Activated T-cell treated with anti-CD3 and anti-CD28 coated beads, Interleukin-2, amount 50 U/mL, for 24 hours (primary cell): ENCODE results near the gene PTCRA.
A peak's percentile ranks its signal among the peaks of the same experiment; 100 is the strongest.

ENCODE experiments used
- DNase-seq: peaks from one replicate; pipeline ENCODE4 v3.0.0-alpha.2; 2020
- H3K27ac Mint-ChIP-seq: 2 replicates; pipeline ENCODE4 v1.8.0; 2020; ENCODE audit warnings: mild to moderate bottlenecking, mixed read lengths
- H3K27me3 Mint-ChIP-seq: 2 replicates; pipeline ENCODE4 v1.8.0; 2020; ENCODE audit warnings: mixed read lengths
- H3K36me3 Mint-ChIP-seq: 2 replicates; pipeline ENCODE4 v1.8.0; 2020; ENCODE audit warnings: low read depth, mixed read lengths
- H3K4me1 Mint-ChIP-seq: 2 replicates; pipeline ENCODE4 v1.8.0; 2020; ENCODE audit warnings: low read depth, mixed read lengths
- H3K4me3 Mint-ChIP-seq: 2 replicates; pipeline ENCODE4 v1.8.0; 2020; ENCODE audit warnings: mild to moderate bottlenecking, moderate library complexity, mixed read lengths
- H3K9me3 Mint-ChIP-seq: 2 replicates; pipeline ENCODE4 v1.8.0; 2020; ENCODE audit warnings: mixed read lengths

Gene PTCRA

DNA sequence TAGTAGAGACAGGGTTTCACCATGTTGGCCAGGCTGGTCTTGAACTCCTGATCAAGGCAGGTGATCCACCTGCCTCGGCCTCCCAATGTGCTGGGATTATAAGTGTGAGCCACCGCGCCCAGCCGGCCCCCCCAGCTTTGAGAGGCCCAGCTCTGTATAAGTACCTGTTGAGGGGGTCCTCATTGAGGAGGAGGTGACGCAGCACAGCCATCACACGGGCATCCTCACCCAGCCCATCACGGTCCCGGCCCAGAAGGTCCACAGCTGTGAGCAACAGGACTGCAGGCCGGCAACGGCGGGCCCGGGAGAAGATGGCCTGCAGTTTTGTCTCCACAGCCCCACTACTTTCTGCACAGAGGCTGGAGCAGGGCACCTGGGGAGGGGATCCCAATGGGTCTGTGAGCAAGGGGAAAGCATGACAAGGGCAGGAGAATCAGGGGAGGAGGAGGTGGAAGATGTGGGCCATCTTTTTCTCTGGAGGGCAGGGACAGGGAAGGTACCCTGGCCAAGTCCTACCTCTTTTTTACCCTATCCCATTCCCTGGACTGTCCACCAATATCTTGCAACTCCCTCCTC lies 52.4 kb downstream of the PTCRA start:
- Mint-ChIP-seq H3K36me3 (peaks cover 38% of the 10 kb centered on the region), H3K4me1 (peaks cover 12% of the 10 kb centered on the region), H3K27ac (no peak overlapping the region), H3K4me3 (no peak overlapping the region), H3K27me3 (no peaks in the 10 kb centered on the region), H3K9me3 (no peaks in the 10 kb centered on the region)
- DNase-seq = no peak

GRCh38 chr6:42968783-42969182 lies 52.9 kb downstream of the PTCRA start:
- Mint-ChIP-seq H3K4me1 (peaks cover 12% of the 10 kb centered on the region), H3K27ac (no peak overlapping the region), H3K36me3 (peaks cover 40% of the 10 kb centered on the region)

DNA sequence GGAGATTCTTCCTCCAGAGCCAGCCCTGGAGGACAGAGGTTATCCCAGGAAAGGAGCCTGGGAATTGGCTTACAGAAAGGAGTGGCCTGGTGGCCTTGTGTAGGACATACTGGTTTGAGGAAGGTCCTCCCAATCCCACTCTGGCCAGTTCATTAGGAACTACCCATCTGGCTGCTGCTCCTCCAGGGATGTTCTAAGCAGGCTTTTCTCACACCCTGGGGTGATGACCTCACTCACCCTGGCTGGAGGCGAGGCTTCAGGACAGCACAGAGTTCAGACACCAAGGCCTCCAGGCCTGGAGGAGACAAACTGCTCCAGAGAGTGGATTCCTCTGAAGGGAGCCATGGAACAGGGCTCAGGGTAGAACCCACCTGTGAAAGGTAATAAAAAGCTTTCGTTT lies 53.6 kb downstream of the PTCRA start:
- Mint-ChIP-seq H3K4me3 (no peak overlapping the region), H3K4me1 (peaks cover 14% of the 10 kb centered on the region), H3K27me3 (no peaks in the 10 kb centered on the region), H3K27ac (no peak overlapping the region), H3K36me3 (peaks cover 41% of the 10 kb centered on the region), H3K9me3 (no peaks in the 10 kb centered on the region)
- no peak for DNase-seq

More at GRCh38 chr6:42968783-42969182, 52.9 kb downstream of the PTCRA start:
- DNase-seq = no peak
- Mint-ChIP-seq H3K9me3 (no peaks in the 10 kb centered on the region), H3K4me3 (no peak overlapping the region), H3K27me3 (no peaks in the 10 kb centered on the region)

- no peak overlapping the region for H3K4me3 Mint-ChIP-seq
- H3K9me3 Mint-ChIP-seq = no peaks in the 10 kb centered on the region
- no peak for DNase-seq
- no peaks in the 10 kb centered on the region for H3K27me3 Mint-ChIP-seq
- H3K4me1 Mint-ChIP-seq = peaks cover 19% of the 10 kb centered on the region
- H3K36me3 Mint-ChIP-seq = peaks cover 40% of the 10 kb centered on the region
- H3K27ac Mint-ChIP-seq = no peak overlapping the region
Measured at GRCh38 chr6:42969934-42970333, 54.1 kb downstream of the PTCRA start.

DNA sequence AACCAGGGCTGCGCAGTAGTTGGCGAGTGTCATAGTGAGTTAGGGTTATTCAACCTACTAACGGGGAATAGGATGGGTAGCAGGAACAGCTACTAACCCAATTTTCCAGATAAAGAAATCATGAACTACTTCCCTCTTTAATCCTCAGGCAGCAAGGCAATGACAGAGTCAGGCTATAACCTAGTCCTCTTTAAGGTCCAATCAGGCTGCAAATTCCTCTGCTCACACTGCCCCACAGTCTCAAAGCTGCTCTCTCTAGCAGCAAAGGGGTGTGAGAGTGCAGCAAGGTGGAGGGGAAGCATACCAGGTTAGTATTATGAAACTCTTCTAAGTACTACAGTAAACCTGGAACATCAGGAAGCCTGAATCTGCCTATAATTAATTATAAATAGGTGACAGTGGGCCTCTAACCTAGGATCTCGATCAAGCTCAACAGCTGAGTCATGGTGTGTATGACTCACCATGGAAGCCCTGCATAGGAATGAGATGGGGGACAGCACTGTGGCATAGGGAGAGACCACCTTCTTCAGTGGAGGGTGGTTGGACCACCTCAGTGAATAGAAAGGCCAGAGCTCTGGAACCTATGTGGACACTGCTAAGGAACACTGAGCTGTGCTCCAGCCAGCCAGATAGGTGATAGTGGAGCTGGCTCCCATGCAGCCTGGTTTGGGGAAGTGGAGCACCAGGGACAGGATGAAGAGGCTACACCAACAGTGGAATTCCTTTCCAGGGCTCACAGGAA lies 55.2 kb downstream of the PTCRA start:
- no peak for DNase-seq
- Mint-ChIP-seq H3K27me3 (no peaks in the 10 kb centered on the region), H3K27ac (peak overlapping the region; percentile 41)

GRCh38 chr6:42971746-42972327 lies 56.0 kb downstream of the PTCRA start:
- DNase-seq = no peak
- H3K4me1 Mint-ChIP-seq = peaks cover 32% of the 10 kb centered on the region
- peak overlapping the region; percentile 41 for H3K27ac Mint-ChIP-seq
- H3K27me3 Mint-ChIP-seq = no peaks in the 10 kb centered on the region
- no peaks in the 10 kb centered on the region for H3K9me3 Mint-ChIP-seq
- no peak overlapping the region for H3K4me3 Mint-ChIP-seq
- peaks cover 41% of the 10 kb centered on the region for H3K36me3 Mint-ChIP-seq

More for the DNA sequence above, 55.2 kb downstream of the PTCRA start:
- Mint-ChIP-seq H3K9me3 (no peaks in the 10 kb centered on the region), H3K4me1 (peaks cover 24% of the 10 kb centered on the region), H3K36me3 (peaks cover 40% of the 10 kb centered on the region), H3K4me3 (no peak overlapping the region)

DNA sequence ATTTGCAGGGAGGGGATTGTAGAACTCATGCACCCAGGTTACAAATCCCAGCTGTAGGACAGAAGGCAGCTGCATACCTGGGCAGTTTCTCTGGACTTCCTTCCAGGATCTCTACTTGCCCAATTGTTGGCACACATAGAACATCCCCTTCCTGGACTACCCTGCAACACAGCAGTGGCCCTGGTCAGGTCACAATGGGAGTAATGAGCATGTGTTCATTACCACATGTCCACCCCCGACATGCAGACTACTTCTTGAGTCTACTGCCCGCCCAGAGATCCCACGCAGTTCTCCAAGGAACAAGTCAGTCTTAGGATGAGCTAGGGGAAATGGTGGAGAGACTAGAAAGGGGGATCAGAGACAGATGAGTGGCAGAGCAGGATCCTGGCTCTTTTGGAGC lies 58.1 kb downstream of the PTCRA start:
- no peak for DNase-seq
- Mint-ChIP-seq H3K27ac (peak overlapping the region; percentile 44), H3K27me3 (no peaks in the 10 kb centered on the region), H3K4me3 (no peak overlapping the region), H3K4me1 (peaks cover 40% of the 10 kb centered on the region), H3K9me3 (no peaks in the 10 kb centered on the region), H3K36me3 (peaks cover 41% of the 10 kb centered on the region)

GRCh38 chr6:42974919-42975505 lies 59.2 kb downstream of the PTCRA start:
- H3K4me1 Mint-ChIP-seq = peaks cover 49% of the 10 kb centered on the region
- H3K4me3 Mint-ChIP-seq = peak overlapping the region; percentile 6
- H3K27me3 Mint-ChIP-seq = no peaks in the 10 kb centered on the region
- no peaks in the 10 kb centered on the region for H3K9me3 Mint-ChIP-seq
- H3K36me3 Mint-ChIP-seq = peaks cover 39% of the 10 kb centered on the region
- peak overlapping the region; percentile 78 for H3K27ac Mint-ChIP-seq
- no peak for DNase-seq
